T-helper 1 cell treated with Interleukin-12 subunit alpha and Interleukin-12 subunit beta and Interleukin-4 antibody, amounts not matched to agents 30 ng/mL and 1 ng/mL, for 36 hours (primary cell): ENCODE results near the gene TTC39B. TPM values are rescaled to one million over a fixed set of nuclear protein-coding genes. Genes with fewer than 3 reads are reported as not detected.

Source experiments
- intact Hi-C: fragments of 100-400 bp; cut with micrococcal nuclease; formaldehyde crosslinking; loops from one replicate; pipeline ENCODE4 v1.15.1; 2024
- total RNA-seq: library from RNA; stranded (reverse); gene quantifications from 2 replicates; pipeline ENCODE4 v1.2.3, GENCODE V29; 2022

The TTC39B gene
- total RNA-seq, 1 donor from 2014 or later = 32.1 TPM

GRCh38 chr9:15139469-15139868 is 167.5 kb downstream of the TTC39B start:
- intact Hi-C loops = loop anchor here (5.0 to 10.0 kb wide), 3 partner anchors 147 to 675 kb away; partner anchors contain the start of gene ZDHHC21

GRCh38 chr9:15138357-15138686 is 168.7 kb downstream of the TTC39B start:
- intact Hi-C loops = loop anchor here (5.0 to 10.0 kb wide), 3 partner anchors 146 to 674 kb away; partner anchors contain the start of gene ZDHHC21

GRCh38 chr9:15137658-15138356 is 169.2 kb downstream of the TTC39B start:
- intact Hi-C loops = loop anchor here (5.0 to 10.0 kb wide), 3 partner anchors 146 to 673 kb away; partner anchors contain the start of gene ZDHHC21

GRCh38 chr9:15137089-15137488 is 169.9 kb downstream of the TTC39B start:
- intact Hi-C loops = loop anchor here (5.0 to 10.0 kb wide), 3 partner anchors 145 to 672 kb away; partner anchors contain the start of gene ZDHHC21

GRCh38 chr9:15136646-15137045 is 170.4 kb downstream of the TTC39B start:
- intact Hi-C loops = loop anchor here (5.0 to 10.0 kb wide), 3 partner anchors 144 to 672 kb away; partner anchors contain the start of gene ZDHHC21

- intact Hi-C loops = loop anchor here (1.0 to 10.0 kb wide), 8 partner anchors 30 to 670 kb away; partner anchors contain the start of gene ZDHHC21
Measured at GRCh38 chr9:15135164-15135792, 171.7 kb downstream of the TTC39B start.

GRCh38 chr9:15133488-15133887 is 173.5 kb downstream of the TTC39B start:
- intact Hi-C loops = loop anchor here (10.0 kb wide), 2 partner anchors 439 to 669 kb away; partner anchors contain the start of gene ZDHHC21

- intact Hi-C loops = loop anchor here (10.0 kb wide), 2 partner anchors 437 to 667 kb away; partner anchors contain the start of gene ZDHHC21
Measured at GRCh38 chr9:15132091-15132490, 174.9 kb downstream of the TTC39B start.

GRCh38 chr9:15131094-15131493 is 175.9 kb downstream of the TTC39B start:
- intact Hi-C loops = loop anchor here (10.0 kb wide), 2 partner anchors 436 to 666 kb away; partner anchors contain the start of gene ZDHHC21

GRCh38 chr9:15127831-15128230 is 179.2 kb downstream of the TTC39B start:
- intact Hi-C loops = no loop called here

GRCh38 chr9:15121630-15122029 is 185.4 kb downstream of the TTC39B start:
- intact Hi-C loops = no loop called here

- intact Hi-C loops = no loop called here
Measured at GRCh38 chr9:15116130-15116580, 190.9 kb downstream of the TTC39B start.

GRCh38 chr9:15115702-15116101 is 191.3 kb downstream of the TTC39B start:
- intact Hi-C loops = no loop called here

GRCh38 chr9:15115041-15115440 is 192.0 kb downstream of the TTC39B start:
- intact Hi-C loops = no loop called here

Other genes starting within 250 kb of the TTC39B start
- 36.7 and 37.1 TPM in 2 replicates for gene SNAPC3, start 115.7 kb upstream of the TTC39B start, total RNA-seq
- gene PSIP1, start 203.8 kb upstream of the TTC39B start, total RNA-seq = 94.0 and 95.6 TPM in 2 replicates
- gene CCDC171, start 245.8 kb upstream of the TTC39B start, total RNA-seq = 1.1 and 1.5 TPM in 2 replicates